Measurements from ENCODE around the gene ZNF302. TPM values are rescaled to one million over a fixed set of nuclear protein-coding genes. Genes with fewer than 3 reads are reported as not detected.

Gene ZNF302
- polyA plus RNA-seq, 1 donor from 2014 or later = 107 TPM

DNA sequence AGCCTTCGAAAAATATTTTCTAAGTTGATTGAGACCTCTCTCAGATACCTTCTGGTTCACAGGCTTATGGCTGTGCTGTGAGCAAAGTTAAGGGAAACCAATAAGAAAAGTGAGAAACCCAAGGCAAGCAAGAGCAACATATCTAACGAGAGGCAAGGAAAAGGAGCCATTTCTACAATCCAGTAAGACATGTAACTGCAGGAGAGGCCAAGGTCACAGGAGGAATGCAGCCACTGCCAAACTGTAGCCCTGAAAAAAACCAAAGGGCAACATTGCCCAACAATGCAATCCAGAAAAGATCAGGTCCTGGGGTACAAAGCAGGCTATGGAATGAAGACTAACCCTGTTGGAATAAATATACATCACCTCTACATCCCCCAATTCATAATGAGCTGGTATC, 21.8 kb upstream of the ZNF302 start:
- H3K9me2 ChIP-seq (ENCODE audit: insufficient read depth, low read length) = no peaks in the 10 kb centered on the region
- no peak overlapping the region for H3K27ac ChIP-seq (ENCODE audit: low read length)
- H3K27me3 ChIP-seq (ENCODE audit: insufficient read depth, low read depth, low read length) = no peaks in the 10 kb centered on the region
- peaks cover 5% of the 10 kb centered on the region for H3K9me3 ChIP-seq (ENCODE audit: low read length)
- TF ChIP-seq RAD21 (conservative IDR thresholded peaks at IDR 0.05) (no peak), TAF1 (IDR thresholded peaks at IDR 0.05; ENCODE audit: low read depth) (no peak), EP300 (conservative IDR thresholded peaks at IDR 0.05; ENCODE audit: poor library complexity, severe bottlenecking) (no peak), POLR2AphosphoS5 (IDR thresholded peaks at IDR 0.05) (no peak), SMC3 (conservative IDR thresholded peaks at IDR 0.05; ENCODE audit: poor library complexity) (no peak), MXI1 (conservative IDR thresholded peaks at IDR 0.05; ENCODE audit: poor library complexity, severe bottlenecking) (no peak), EZH2 (IDR thresholded peaks at IDR 0.05; ENCODE audit: borderline replicate concordance, insufficient read depth, low read length, poor library complexity, severe bottlenecking) (no peak)
- TF ChIP-seq, protein P1, sequence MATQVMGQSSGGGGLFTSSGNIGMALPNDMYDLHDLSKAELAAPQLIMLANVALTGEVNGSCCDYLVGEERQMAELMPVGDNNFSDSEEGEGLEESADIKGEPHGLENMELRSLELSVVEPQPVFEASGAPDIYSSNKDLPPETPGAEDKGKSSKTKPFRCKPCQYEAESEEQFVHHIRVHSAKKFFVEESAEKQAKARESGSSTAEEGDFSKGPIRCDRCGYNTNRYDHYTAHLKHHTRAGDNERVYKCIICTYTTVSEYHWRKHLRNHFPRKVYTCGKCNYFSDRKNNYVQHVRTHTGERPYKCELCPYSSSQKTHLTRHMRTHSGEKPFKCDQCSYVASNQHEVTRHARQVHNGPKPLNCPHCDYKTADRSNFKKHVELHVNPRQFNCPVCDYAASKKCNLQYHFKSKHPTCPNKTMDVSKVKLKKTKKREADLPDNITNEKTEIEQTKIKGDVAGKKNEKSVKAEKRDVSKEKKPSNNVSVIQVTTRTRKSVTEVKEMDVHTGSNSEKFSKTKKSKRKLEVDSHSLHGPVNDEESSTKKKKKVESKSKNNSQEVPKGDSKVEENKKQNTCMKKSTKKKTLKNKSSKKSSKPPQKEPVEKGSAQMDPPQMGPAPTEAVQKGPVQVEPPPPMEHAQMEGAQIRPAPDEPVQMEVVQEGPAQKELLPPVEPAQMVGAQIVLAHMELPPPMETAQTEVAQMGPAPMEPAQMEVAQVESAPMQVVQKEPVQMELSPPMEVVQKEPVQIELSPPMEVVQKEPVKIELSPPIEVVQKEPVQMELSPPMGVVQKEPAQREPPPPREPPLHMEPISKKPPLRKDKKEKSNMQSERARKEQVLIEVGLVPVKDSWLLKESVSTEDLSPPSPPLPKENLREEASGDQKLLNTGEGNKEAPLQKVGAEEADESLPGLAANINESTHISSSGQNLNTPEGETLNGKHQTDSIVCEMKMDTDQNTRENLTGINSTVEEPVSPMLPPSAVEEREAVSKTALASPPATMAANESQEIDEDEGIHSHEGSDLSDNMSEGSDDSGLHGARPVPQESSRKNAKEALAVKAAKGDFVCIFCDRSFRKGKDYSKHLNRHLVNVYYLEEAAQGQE (IDR thresholded peaks at IDR 0.05; ENCODE audit: borderline replicate concordance) = no peak
- TF ChIP-seq, protein P2, sequence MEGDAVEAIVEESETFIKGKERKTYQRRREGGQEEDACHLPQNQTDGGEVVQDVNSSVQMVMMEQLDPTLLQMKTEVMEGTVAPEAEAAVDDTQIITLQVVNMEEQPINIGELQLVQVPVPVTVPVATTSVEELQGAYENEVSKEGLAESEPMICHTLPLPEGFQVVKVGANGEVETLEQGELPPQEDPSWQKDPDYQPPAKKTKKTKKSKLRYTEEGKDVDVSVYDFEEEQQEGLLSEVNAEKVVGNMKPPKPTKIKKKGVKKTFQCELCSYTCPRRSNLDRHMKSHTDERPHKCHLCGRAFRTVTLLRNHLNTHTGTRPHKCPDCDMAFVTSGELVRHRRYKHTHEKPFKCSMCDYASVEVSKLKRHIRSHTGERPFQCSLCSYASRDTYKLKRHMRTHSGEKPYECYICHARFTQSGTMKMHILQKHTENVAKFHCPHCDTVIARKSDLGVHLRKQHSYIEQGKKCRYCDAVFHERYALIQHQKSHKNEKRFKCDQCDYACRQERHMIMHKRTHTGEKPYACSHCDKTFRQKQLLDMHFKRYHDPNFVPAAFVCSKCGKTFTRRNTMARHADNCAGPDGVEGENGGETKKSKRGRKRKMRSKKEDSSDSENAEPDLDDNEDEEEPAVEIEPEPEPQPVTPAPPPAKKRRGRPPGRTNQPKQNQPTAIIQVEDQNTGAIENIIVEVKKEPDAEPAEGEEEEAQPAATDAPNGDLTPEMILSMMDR (IDR thresholded peaks at IDR 0.05; ENCODE audit: poor library complexity, severe bottlenecking) = no peak
- no peak overlapping the region for H3K4me2 ChIP-seq (ENCODE audit: low read length)
- no peak overlapping the region for H3K4me3 ChIP-seq (ENCODE audit: low read length)
- H2AFZ ChIP-seq (ENCODE audit: low read depth, low read length) = no peak overlapping the region
- H3K36me3 ChIP-seq (ENCODE audit: insufficient read depth, low read length) = no peaks in the 10 kb centered on the region
- no peak overlapping the region for H3K9ac ChIP-seq (ENCODE audit: low read length)
- H3F3A ChIP-seq (ENCODE audit: insufficient read depth, low read length, poor library complexity, severe bottlenecking) = no peaks in the 10 kb centered on the region
- H4K20me1 ChIP-seq (ENCODE audit: insufficient read depth) = no peaks in the 10 kb centered on the region
- H3K79me2 ChIP-seq (replicated peaks; ENCODE audit: insufficient read depth, low read length) = no peaks in the 10 kb centered on the region

DNA sequence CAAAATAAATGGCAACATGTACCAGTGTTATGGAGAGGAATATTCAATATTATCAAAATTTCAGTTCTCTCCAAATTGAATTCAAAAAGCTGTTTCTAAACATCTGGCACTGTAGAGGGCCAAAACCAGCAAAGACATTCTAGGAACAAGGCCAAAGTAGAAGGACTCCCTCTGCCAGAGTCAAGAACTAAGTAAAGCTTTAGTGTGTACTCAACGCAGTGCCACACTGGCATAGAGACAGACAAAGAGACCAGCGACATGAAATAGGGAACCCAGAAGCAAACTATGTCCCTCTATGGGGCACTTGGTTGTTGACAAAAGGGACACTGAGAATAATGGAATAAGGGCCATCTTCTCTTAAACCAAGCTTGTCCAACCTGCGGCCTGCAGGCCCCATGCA, 16.1 kb upstream of the ZNF302 start:
- Histone ChIP-seq H3K4me2 (ENCODE audit: low read length) (no peak overlapping the region), H3K9ac (ENCODE audit: low read length) (no peak overlapping the region), H3K79me2 (replicated peaks; ENCODE audit: insufficient read depth, low read length) (no peaks in the 10 kb centered on the region), H2AFZ (ENCODE audit: low read depth, low read length) (no peak overlapping the region), H3F3A (ENCODE audit: insufficient read depth, low read length, poor library complexity, severe bottlenecking) (no peaks in the 10 kb centered on the region), H3K36me3 (ENCODE audit: insufficient read depth, low read length) (no peaks in the 10 kb centered on the region), H3K27me3 (ENCODE audit: insufficient read depth, low read depth, low read length) (no peaks in the 10 kb centered on the region), H3K9me3 (ENCODE audit: low read length) (no peaks in the 10 kb centered on the region), H3K27ac (ENCODE audit: low read length) (no peak overlapping the region), H3K9me2 (ENCODE audit: insufficient read depth, low read length) (no peaks in the 10 kb centered on the region), H4K20me1 (ENCODE audit: insufficient read depth) (no peaks in the 10 kb centered on the region), H3K4me3 (ENCODE audit: low read length) (no peak overlapping the region)
- no peak for TF ChIP-seq RAD21 (conservative IDR thresholded peaks at IDR 0.05)
- no peak for TF ChIP-seq TAF1 (IDR thresholded peaks at IDR 0.05; ENCODE audit: low read depth)
- TF ChIP-seq, protein P2 (IDR thresholded peaks at IDR 0.05; ENCODE audit: poor library complexity, severe bottlenecking) = no peak
- TF ChIP-seq MXI1 (conservative IDR thresholded peaks at IDR 0.05; ENCODE audit: poor library complexity, severe bottlenecking) = no peak
- TF ChIP-seq EP300 (conservative IDR thresholded peaks at IDR 0.05; ENCODE audit: poor library complexity, severe bottlenecking) = no peak
- TF ChIP-seq, protein P1 (IDR thresholded peaks at IDR 0.05; ENCODE audit: borderline replicate concordance) = no peak
- no peak for TF ChIP-seq SMC3 (conservative IDR thresholded peaks at IDR 0.05; ENCODE audit: poor library complexity)
- TF ChIP-seq POLR2AphosphoS5 (IDR thresholded peaks at IDR 0.05) = no peak
- no peak for TF ChIP-seq EZH2 (IDR thresholded peaks at IDR 0.05; ENCODE audit: borderline replicate concordance, insufficient read depth, low read length, poor library complexity, severe bottlenecking)
